Myocyte (in vitro differentiated cells): ENCODE measurements around the gene GNAZ. TPM values are rescaled to one million over a fixed set of nuclear protein-coding genes. Genes with fewer than 3 reads are reported as not detected.
"Not testable (repeated sequence)": the region's sequence is repeated elsewhere in the genome, so short reads cannot be mapped to it uniquely, and the experiment has no call there.

Experiments
- DNase-seq: peaks from one replicate; pipeline ENCODE4 v3.0.0-alpha.2; 2012; ENCODE audit warnings: low read depth
- total RNA-seq: library from RNA; depleted of rRNA; stranded (reverse); fragments of >200 nt; gene quantifications from 2 replicates; pipeline ENCODE4 v1.2.3, GENCODE V29; 2014

Gene GNAZ
- total RNA-seq, 1 donor from 2014 or later: 9.1 TPM

DNA sequence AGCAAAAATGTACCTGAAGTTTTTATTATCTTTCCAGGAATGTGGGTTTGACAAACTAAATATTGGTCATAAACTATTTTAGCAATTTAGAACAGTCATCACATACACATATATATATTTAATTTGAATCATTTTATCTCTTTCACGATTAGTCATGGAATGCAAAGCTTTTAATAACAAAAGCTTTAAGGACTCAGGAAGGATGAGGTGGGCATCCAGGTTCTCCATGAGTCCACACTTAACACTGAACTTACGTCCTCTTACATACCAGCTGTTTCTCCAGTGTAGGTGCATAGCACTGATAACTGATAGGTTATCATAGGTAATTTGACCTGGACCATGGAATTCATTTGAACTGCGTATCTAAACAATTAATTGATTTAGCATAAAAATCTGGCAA, 28.1 kb upstream of the GNAZ start:
- DNase-seq: no peak

DNA sequence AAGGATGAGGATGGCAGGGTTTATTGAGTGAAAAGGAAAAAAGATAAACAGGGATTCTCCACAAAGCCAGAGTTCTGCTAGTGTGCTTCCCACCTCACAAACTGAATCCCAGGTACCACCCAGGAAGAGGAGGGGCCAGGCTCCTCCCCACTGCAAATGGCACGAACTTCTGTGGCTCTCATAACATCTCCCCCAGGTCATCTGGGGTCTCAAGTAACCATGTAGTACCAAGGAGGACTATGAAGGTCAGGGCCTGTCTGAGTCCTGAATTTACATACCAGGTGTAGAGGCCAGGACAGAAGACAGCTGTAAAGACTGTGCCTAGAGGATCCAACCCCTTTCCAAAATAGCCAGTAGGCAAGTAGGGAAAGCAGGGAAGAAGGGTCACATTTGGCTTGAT, 25.7 kb upstream of the GNAZ start:
- no peak for DNase-seq

DNA sequence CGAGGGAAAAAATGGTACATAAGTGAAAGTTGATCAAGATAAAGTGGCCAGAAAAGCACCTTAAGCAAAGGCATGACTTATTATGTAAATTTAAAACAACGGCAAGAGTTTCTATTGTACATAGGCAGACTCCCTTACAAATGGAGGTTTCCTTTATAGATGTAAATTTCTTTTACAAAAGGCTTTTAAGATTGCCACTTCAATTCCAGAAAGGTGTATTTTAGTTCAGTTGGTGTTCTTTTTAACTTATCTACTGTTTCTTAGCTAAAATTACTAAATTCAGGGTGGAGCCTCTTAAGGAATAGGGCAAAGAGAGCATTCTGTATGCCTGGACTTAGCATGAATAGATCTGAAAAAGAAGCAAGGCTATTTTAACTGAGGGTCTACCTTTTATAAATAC, 24.9 kb upstream of the GNAZ start:
- DNase-seq: no peak

DNA sequence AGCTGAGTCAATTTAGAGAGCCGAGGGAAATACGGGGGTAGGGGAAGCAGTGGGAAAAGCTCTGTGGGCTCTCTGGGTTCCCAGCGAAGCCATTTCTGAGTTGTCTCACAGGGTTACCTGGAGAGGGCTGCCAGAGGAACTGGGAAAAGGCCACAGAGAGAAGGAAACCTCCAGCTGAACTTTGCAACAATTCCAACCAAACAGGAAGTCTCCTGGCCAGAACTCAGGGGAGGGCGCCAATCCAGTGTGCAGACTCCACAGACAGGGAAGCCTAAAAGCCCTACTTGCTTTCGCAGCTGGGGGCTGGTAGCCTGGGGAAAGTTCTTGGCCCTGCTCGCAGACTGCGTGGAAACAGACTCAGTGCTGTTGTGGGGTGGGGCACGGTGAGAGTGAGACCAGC, 23.1 kb upstream of the GNAZ start:
- no peak for DNase-seq

DNA sequence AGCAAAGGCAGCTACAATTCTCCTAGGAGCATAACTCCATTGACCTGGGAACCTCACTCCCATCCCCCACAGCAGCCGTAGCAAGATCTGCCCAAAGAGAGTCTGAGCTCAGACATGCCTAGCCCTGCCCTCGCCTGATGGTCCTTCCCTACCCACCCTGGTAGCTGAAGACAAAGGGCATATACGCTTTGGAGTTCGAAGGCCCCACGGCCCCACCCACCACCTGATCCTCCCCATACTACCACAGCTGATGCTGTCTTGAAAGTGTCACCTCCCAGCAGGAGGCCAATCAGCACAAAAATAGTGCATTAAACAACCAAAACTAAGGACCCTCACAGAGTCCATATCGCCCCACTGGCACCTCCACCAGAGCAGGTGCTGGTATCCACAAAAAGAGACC, 22.6 kb upstream of the GNAZ start:
- no peak for DNase-seq

DNA sequence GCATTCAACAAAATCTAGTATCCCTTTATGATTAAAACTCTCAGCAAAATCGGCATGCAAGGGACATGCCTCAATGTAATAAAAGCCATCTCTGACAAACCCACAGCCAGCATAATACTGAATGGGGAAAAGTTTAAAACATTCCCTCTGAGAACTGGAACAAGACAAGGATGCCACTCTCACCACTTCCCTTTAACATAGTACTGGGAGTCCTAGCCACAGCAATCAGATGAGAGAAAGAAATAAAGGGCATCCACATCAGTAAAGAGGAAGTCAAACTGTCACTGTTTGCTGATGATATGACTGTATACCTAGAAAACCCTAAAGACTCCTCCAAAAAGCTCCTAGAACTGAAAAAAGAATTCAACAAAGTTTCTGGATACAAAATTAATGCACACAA, 19.8 kb upstream of the GNAZ start:
- DNase-seq: not testable (repeated sequence)

DNA sequence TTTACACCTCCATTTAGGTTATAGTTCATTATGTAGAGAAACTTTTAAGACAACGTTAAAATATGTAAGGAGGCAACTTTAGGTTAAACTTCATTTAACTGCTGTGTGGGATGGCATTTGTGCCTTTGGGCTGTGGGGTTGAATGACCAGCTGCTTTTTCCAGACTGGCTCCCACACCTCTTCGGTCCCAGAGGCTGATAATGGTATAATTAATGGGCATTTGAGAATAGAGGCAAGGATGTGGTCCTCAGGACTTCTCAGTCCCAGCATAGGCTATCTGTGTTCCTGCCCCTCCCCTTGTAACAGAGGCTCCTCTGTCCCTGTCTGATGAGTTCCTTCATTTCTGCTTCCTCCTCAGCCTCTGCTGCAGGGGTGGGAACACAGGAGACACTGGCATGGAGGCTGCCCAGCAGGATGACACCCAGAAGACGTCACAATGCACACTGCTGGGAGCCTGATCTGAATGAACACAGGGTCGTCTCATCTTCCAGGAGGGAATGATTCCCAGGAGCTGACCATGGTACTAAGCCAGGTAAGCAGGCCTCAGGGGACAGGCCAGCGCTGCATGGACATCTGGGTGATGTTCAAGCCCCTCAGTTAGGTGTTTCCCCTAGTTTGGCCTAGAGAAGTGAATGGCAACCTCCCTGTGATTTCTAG, 17.1 kb upstream of the GNAZ start:
- DNase-seq: no peak

DNA sequence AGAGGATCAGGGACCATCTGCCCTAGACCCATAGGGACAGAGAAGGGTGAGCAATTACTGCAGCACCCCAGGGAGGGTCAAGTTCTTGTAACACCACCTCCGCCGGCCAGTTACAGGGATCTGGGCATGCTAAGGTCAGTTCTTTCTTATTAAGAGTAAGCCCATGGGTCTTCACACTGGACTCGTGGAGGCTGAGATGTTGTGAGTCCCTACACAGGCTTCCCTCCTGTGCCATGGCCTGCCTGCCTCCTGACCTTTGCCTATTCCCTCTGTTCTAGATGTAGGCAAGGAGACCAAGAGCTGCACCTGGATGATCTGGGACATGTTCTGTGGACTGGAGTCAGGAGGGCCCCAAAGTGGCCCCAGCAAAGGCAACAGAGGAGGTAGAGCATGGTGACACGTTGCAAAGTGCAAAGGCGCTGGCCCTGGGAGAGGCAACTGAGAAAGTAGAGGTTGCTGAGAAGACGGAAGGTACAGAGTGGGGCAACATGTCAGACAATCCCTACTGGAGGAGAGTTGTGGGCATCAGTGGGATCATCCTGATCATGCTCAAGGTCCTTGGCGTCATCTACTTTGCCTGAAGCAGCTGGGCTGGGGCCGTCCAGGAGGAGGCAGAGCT, 16.3 kb upstream of the GNAZ start:
- no peak for DNase-seq

DNA sequence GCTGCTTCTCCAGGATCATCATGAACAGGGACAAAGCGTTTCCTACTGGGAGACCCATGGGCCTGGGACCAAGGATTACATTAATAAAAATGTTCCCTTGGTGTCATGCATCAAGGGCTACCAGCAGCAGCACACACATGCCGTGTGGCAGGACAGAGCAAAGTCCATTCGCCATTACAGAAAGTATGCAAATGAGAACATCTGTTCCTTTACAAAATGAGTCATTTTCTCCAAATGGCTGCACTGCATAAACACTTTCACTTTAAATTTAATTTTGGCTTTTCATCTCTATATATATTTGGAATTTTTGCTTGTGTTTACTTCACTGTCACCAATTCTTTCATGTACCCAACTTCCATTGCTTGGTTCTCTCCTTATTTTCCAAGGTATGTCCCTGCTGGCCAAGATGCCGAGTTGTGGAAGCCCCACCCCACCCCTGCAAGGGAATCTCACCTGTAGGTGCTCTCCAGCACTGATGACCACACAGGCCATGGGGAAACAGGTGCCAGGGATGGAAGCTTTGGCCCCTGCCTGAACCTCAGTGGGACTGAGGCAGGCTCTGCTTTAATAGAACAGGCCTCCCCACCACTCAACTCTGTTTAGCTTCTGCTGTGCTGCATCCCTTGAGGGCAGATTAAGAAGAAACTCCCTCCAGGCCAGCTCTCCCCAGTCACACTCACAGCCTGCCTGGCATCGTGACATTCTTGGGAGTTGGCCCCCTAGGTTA, 15.6 kb upstream of the GNAZ start:
- DNase-seq: no peak

DNA sequence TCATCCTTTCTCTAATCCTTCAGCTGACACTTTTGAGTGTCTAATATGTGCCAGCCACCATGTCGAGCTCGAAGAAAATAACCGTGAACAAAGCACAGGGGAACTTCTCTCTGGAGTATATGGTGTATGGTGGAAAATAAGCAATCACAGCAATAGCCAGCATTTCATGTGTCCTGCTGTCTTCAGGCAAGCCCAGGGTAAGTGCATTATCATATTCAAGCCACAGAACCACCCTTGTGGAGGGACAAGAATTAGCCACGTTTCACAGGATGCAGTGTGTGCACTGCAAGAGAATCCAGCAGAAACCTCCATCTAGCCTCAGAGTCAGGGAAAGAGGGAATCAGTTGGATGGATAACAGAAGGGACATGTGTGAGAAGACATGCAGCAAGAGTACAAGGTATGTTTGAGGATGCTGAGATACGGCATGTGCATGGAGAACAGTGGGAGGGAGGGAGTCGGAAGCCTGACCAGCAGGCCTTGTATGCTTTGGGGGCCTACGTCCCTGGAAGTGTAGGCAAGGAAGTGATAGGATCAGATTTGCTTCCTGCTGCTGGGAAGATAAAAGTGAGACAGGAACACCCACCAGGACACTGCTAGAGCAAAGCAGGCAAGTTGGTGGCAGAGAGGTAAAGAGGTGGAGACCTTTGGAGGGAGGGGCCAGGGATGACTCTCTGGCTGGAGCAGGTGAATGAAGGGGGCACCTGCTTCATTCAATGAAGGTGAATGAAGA, 14.7 kb upstream of the GNAZ start:
- DNase-seq: no peak

DNA sequence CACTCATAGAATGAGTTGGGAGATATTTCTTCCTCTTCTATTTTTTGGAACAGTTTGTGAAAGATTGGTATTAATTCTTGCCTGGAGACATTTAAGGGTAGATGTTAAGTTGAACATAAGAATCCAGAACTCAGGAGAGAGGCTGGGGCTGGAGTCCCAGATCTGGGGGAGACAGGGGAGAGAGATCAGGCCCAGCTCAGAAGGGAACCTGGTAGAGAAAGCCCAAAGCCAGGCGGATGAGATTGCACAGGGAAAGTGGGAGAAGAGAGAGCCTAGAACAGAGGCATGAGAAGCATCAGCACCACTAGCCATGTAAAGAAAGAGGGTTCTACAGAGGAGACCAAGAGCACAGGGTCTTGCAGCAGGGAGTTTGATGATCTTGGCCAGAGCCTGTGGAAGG, 13.0 kb upstream of the GNAZ start:
- no peak for DNase-seq

DNA sequence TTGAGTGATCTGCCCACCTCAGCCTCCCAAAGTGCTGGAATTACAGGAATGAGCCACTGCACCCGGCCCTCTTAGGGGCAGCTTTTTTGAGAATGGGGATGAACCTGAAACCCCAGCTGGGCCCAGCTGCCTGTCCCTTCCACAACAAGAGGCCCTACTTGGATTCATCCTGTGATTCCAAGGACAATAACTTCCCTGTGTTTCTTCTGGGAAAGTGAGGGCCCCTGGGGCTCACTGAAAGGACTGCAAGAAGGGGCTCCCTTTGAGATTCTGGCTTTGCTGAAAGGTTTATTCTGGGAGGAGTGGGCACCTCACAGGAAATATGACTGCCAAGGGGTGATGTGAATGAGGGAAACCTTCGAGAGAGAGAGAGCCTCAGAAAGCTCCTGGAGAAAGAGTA, 12.3 kb upstream of the GNAZ start:
- no peak for DNase-seq

DNA sequence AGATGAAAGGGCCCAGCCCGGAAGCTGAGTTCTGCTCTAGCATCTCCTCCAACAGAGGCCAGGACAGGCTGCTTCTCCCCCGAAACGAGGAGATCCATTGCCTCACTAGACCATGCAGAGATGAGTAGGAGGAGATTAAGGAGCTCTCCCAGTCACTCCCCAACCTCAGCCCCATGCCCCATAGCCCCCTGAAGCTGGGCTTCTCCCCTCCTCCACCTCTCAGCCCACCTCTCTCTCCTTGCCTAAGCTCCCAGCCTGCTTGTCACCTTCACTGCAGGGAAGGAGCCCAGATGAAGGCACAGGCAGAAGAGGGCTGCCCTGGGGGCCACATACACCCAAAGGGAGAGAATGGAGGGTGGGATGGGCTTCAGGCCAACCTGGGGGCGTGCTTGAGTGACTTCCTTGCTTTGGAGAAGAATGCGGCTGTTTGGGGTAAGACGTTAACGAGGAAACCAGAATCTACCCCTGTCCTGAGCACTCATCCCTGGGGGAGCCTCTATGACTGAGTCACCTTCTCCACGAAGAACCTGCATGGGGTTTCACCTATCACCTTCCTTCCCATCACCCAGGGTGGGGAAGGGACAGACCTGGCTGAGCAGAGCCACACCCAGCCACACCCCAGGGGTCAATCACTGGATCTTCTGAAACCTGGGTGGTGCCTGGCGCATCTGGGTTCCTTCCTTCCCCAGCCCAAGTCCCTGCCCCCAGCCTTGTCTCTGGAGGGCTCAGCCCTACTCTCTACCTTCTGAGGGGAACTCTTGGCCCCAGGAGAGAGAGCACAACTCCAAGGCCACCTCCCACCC, 11.6 kb upstream of the GNAZ start:
- DNase-seq: no peak

DNA sequence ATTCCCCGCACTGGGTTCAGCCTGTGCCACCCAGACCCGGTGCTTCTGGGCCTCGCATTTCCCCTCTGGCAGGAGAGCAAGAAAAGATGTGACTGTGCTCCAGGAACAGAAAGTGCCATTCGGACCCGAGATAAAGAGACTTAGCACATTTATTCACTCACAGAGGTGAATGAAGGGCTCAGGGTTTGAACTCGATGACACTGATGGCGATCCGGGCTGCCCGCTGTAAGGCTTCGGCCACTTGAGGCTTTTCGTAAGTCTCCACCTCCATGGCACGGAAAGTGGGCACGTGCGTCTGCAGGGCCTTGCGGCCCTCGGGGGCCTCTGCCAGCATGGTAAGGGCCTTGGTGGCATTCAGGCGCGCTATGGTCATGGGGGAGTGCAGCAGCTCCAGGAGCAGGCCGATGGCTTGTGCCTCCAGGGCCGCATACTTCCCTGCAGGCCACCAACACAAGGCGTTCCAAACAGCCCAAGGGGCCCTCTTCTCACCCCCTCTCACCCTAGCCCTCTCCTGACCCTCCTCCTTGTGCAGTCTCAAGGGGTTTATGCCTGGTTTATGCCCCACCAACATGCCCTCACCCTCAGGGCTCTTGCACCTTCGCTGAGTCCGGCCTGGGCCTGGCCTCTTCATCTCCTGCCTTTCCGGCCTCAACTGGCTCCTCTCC, 10.9 kb upstream of the GNAZ start:
- DNase-seq: no peak

DNA sequence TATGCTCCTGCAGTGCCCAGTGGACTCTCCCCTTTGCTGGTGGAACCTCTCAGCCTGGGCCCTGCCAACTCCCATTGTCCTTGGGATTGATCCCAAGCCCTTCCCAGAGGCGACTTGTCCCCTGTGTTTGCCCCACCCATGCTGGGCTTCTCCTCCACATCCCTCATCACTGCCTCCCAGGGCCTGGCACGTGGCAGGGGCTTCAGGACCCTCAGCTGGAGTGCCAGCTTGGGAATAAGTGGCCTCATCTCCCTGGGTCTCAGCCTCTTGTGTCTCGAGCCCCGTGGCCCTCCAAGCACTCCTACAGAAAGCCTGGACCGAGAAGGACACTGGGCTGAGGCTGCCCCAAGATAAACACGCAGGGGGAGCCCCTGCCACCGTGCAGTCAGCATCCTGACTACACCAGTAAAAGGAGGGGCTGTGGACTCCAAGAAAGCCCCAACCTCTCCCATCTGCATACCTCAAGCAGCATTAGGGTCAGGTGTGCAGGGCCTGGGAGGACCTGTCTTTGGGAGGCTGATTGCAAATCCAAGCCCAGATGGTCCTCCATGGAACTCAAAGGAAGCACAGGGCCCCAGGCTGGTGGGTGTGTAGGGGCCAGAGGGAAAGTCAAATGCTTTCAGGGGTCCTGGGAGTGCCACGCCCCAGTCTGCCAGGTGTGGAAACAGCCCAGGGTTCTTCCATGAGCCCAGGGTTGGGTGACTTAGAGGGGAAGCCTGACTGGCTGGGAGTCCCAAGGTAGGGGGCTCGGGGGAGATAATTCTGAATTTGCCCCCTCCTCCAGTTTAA, 9.5 kb upstream of the GNAZ start:
- DNase-seq: no peak

DNA sequence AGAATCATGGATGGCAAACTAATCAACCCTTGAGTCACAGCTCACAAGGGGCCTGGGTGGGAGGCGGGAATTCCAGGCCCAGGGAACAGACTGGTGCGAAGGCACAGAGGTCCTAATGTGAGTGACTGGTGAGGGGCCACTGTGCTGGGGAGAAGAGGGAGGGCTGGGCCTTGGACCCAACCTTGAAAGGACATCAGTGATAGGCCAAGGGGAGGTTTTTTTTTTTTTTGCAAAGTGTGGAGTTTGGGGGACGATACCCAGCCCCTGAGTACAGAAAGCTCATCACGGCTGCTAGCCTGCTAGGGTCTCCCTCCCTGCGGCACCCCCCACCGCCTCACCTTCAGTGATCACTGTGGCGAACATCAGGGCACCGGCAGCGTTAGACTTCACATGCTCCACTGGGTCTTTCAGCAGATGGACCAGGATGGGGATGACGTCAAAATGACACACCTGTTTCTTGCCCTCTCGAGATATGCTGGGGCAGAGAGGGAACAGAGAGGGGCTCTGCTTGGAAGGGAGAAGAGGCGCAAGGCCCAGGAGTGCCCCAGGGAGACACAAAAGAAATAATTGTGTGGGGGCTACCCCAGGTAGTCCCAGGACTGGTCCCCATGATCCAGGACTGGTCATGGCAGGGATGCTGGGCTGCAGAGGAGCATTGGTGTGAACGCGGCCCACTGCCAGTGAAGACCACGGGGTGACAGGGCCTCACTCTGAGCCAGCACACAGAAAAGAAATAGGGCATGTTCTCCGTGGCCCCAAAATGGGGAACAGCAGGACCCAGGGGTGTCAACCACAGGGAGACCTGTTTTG, 8.6 kb upstream of the GNAZ start:
- DNase-seq: no peak

DNA sequence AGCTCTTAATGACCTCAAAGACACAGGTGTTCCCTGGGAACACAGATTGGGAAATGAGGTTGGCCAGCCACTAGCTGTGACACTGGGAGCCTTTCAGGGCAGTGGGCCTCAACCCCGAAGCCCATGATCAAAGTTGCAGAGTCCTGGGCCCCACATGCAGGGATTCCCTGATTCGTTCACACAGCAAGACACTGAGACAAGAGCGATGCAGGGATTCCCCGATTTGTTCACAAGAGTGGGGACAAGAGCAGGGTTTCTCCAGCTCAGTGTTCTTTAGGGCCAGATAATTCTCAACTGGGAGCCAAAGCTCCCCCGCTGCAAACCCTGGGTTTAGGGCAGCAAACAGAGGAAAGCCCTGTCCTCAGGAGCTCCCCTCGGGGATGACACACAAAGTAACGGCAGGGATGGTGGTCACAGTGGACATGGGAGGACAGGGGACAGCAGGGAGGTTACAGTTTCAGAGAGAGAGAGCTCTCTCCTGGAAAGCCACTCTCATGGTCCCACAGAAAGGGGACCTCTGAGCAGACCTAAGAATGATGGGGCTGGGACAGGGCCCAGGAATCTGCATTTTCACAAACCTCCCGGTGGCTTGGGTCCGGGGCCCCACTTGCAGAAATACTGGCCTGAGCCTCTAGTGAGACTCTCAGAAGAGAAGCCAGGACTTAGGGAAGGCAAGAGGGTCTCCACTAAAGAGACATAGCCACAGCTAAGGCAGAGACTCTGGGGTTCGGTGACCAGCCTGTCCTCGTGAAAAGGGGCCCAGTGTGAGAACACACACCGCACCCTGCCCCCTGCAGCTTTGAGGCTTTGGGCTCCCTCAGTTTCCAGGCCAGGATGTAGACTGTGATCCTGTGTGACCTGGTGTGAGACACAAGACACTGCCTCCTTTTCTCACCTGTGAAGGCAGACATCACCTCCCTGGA, 7.4 kb upstream of the GNAZ start:
- no peak for DNase-seq
